HG02678 (cell line): ENCODE data around the gene PRCC.

ENCODE experiments used
- ATAC-seq: cut with Tn5 transposase; IDR thresholded peaks from one replicate; pipeline ENCODE4 v1.9.1; 2021; ENCODE audit warnings: mild to moderate bottlenecking, moderate library complexity; ENCODE audit not compliant: unreplicated experiment

Gene PRCC

GRCh38 chr1:156767101-156767878, at the start of gene PRCC:
PRCC (plus strand) TSS chr1:156767535; CDS start chr1:156767772, 237 bp downstream.
- peak; percentile 93 for ATAC-seq

- no peak for ATAC-seq
Measured at GRCh38 chr1:156721131-156721530, 46.2 kb upstream of the PRCC start.

GRCh38 chr1:156721535-156721934, 45.8 kb upstream of the PRCC start:
- ATAC-seq: no peak

- peak; percentile 40 for ATAC-seq
Measured at GRCh38 chr1:156725683-156726280, 41.6 kb upstream of the PRCC start.

GRCh38 chr1:156726549-156727226, 40.6 kb upstream of the PRCC start:
- ATAC-seq: no peak

GRCh38 chr1:156727492-156727891, 39.8 kb upstream of the PRCC start:
- no peak for ATAC-seq

GRCh38 chr1:156727926-156728598, 39.3 kb upstream of the PRCC start, which contains the start of gene METTL25B:
METTL25B (plus strand) TSS chr1:156728469; CDS start chr1:156729105, 636 bp downstream.
- ATAC-seq: peak; percentile 60

- ATAC-seq: peak; percentile 91
Measured at GRCh38 chr1:156728599-156729462, 38.5 kb upstream of the PRCC start, which contains the start of gene ISG20L2. ISG20L2 (minus strand) TSS chr1:156728766; CDS start chr1:156727652, 1,114 bp downstream.

GRCh38 chr1:156733989-156734584, 33.2 kb upstream of the PRCC start:
- no peak for ATAC-seq

GRCh38 chr1:156738407-156738806, 28.9 kb upstream of the PRCC start:
- ATAC-seq: no peak

- no peak for ATAC-seq
Measured at GRCh38 chr1:156738916-156739315, 28.4 kb upstream of the PRCC start.

GRCh38 chr1:156740237-156740740, 27.0 kb upstream of the PRCC start:
- no peak for ATAC-seq

- peak; percentile 88 for ATAC-seq
Measured at GRCh38 chr1:156740741-156741480, 26.4 kb upstream of the PRCC start, which contains the start of gene MRPL24. MRPL24 (minus strand) TSS chr1:156741088; CDS start chr1:156738704, 2,384 bp downstream.

GRCh38 chr1:156741481-156741983, 25.8 kb upstream of the PRCC start:
- no peak for ATAC-seq

GRCh38 chr1:156742017-156742416, 25.3 kb upstream of the PRCC start:
- ATAC-seq: no peak

- no peak for ATAC-seq
Measured at GRCh38 chr1:156742801-156743200, 24.5 kb upstream of the PRCC start.

GRCh38 chr1:156743367-156744302, 23.7 kb upstream of the PRCC start:
- ATAC-seq: no peak
